ENCODE measurements around the gene PGAP6.
"Not testable (repeated sequence)": the region's sequence is repeated elsewhere in the genome, so short reads cannot be mapped to it uniquely, and the experiment has no call there.

PGAP6 gene

GRCh38 chr16:342455-343213 is 39.1 kb downstream of the PGAP6 start:
- Histone ChIP-seq H3K4me3 (ENCODE audit: low read length) (no peak overlapping the region), H3K27me3 (ENCODE audit: control insufficient read depth, insufficient read depth, low read length) (no peaks in the 10 kb centered on the region), H3K9me3 (ENCODE audit: control insufficient read depth, low read length) (no peaks in the 10 kb centered on the region), H3K36me3 (ENCODE audit: control insufficient read depth, insufficient read depth, low read length) (no peaks in the 10 kb centered on the region), H3K4me1 (ENCODE audit: control insufficient read depth, insufficient read depth, low read length) (peaks cover 15% of the 10 kb centered on the region), H3K9ac (ENCODE audit: low read length) (no peak overlapping the region)

- not testable (repeated sequence) for H3K27me3 ChIP-seq (ENCODE audit: control insufficient read depth, insufficient read depth, low read length); H3K9me3 ChIP-seq (ENCODE audit: control insufficient read depth, low read length); H3K9ac ChIP-seq (ENCODE audit: low read length); H3K4me3 ChIP-seq (ENCODE audit: low read length); H3K36me3 ChIP-seq (ENCODE audit: control insufficient read depth, insufficient read depth, low read length)
- peaks cover 15% of the 10 kb centered on the region for H3K4me1 ChIP-seq (ENCODE audit: control insufficient read depth, insufficient read depth, low read length)
Measured at GRCh38 chr16:341974-342336, 39.8 kb downstream of the PGAP6 start.

- H3K9ac ChIP-seq (ENCODE audit: low read length); H3K4me3 ChIP-seq (ENCODE audit: low read length); H3K36me3 ChIP-seq (ENCODE audit: control insufficient read depth, insufficient read depth, low read length); H3K9me3 ChIP-seq (ENCODE audit: control insufficient read depth, low read length); H3K27me3 ChIP-seq (ENCODE audit: control insufficient read depth, insufficient read depth, low read length): not testable (repeated sequence)
- peaks cover 15% of the 10 kb centered on the region for H3K4me1 ChIP-seq (ENCODE audit: control insufficient read depth, insufficient read depth, low read length)
Measured at GRCh38 chr16:341095-341973, 40.4 kb downstream of the PGAP6 start.

GRCh38 chr16:340370-341091 is 41.2 kb downstream of the PGAP6 start:
- no peaks in the 10 kb centered on the region for H3K27me3 ChIP-seq (ENCODE audit: control insufficient read depth, insufficient read depth, low read length)
- H3K4me3 ChIP-seq (ENCODE audit: low read length): no peak overlapping the region
- H3K36me3 ChIP-seq (ENCODE audit: control insufficient read depth, insufficient read depth, low read length): no peaks in the 10 kb centered on the region
- no peaks in the 10 kb centered on the region for H3K9me3 ChIP-seq (ENCODE audit: control insufficient read depth, low read length)
- no peak overlapping the region for H3K9ac ChIP-seq (ENCODE audit: low read length)
- peaks cover 15% of the 10 kb centered on the region for H3K4me1 ChIP-seq (ENCODE audit: control insufficient read depth, insufficient read depth, low read length)

- Histone ChIP-seq H3K36me3 (ENCODE audit: control insufficient read depth, insufficient read depth, low read length) (no peaks in the 10 kb centered on the region), H3K27me3 (ENCODE audit: control insufficient read depth, insufficient read depth, low read length) (no peaks in the 10 kb centered on the region), H3K9ac (ENCODE audit: low read length) (no peak overlapping the region), H3K4me3 (ENCODE audit: low read length) (no peak overlapping the region), H3K4me1 (ENCODE audit: control insufficient read depth, insufficient read depth, low read length) (peaks cover 15% of the 10 kb centered on the region), H3K9me3 (ENCODE audit: control insufficient read depth, low read length) (no peaks in the 10 kb centered on the region)
Measured at GRCh38 chr16:339680-340079, 42.1 kb downstream of the PGAP6 start.

- no peaks in the 10 kb centered on the region for H3K27me3 ChIP-seq (ENCODE audit: control insufficient read depth, insufficient read depth, low read length)
- H3K9me3 ChIP-seq (ENCODE audit: control insufficient read depth, low read length): no peaks in the 10 kb centered on the region
- H3K4me1 ChIP-seq (ENCODE audit: control insufficient read depth, insufficient read depth, low read length): peaks cover 20% of the 10 kb centered on the region
- H3K9ac ChIP-seq (ENCODE audit: low read length): no peak overlapping the region
- no peaks in the 10 kb centered on the region for H3K36me3 ChIP-seq (ENCODE audit: control insufficient read depth, insufficient read depth, low read length)
- no peak overlapping the region for H3K4me3 ChIP-seq (ENCODE audit: low read length)
Measured at GRCh38 chr16:337975-338575, 43.7 kb downstream of the PGAP6 start.

- peaks cover 20% of the 10 kb centered on the region for H3K4me1 ChIP-seq (ENCODE audit: control insufficient read depth, insufficient read depth, low read length)
- H3K27me3 ChIP-seq (ENCODE audit: control insufficient read depth, insufficient read depth, low read length): no peaks in the 10 kb centered on the region
- no peak overlapping the region for H3K4me3 ChIP-seq (ENCODE audit: low read length)
- H3K9ac ChIP-seq (ENCODE audit: low read length): no peak overlapping the region
- H3K9me3 ChIP-seq (ENCODE audit: control insufficient read depth, low read length): no peaks in the 10 kb centered on the region
- no peaks in the 10 kb centered on the region for H3K36me3 ChIP-seq (ENCODE audit: control insufficient read depth, insufficient read depth, low read length)
Measured at GRCh38 chr16:337437-337836, 44.3 kb downstream of the PGAP6 start.

GRCh38 chr16:336269-336668 is 45.5 kb downstream of the PGAP6 start:
- peaks cover 24% of the 10 kb centered on the region for H3K4me1 ChIP-seq (ENCODE audit: control insufficient read depth, insufficient read depth, low read length)
- no peaks in the 10 kb centered on the region for H3K27me3 ChIP-seq (ENCODE audit: control insufficient read depth, insufficient read depth, low read length)
- no peak overlapping the region for H3K9ac ChIP-seq (ENCODE audit: low read length)
- no peaks in the 10 kb centered on the region for H3K36me3 ChIP-seq (ENCODE audit: control insufficient read depth, insufficient read depth, low read length)
- H3K9me3 ChIP-seq (ENCODE audit: control insufficient read depth, low read length): no peaks in the 10 kb centered on the region
- H3K4me3 ChIP-seq (ENCODE audit: low read length): no peak overlapping the region

- H3K4me1 ChIP-seq (ENCODE audit: control insufficient read depth, insufficient read depth, low read length): peaks cover 17% of the 10 kb centered on the region
- H3K9ac ChIP-seq (ENCODE audit: low read length); H3K4me3 ChIP-seq (ENCODE audit: low read length); H3K27me3 ChIP-seq (ENCODE audit: control insufficient read depth, insufficient read depth, low read length); H3K36me3 ChIP-seq (ENCODE audit: control insufficient read depth, insufficient read depth, low read length); H3K9me3 ChIP-seq (ENCODE audit: control insufficient read depth, low read length): not testable (repeated sequence)
Measured at GRCh38 chr16:334861-335632, 46.7 kb downstream of the PGAP6 start.

- H3K36me3 ChIP-seq (ENCODE audit: control insufficient read depth, insufficient read depth, low read length); H3K9me3 ChIP-seq (ENCODE audit: control insufficient read depth, low read length); H3K4me1 ChIP-seq (ENCODE audit: control insufficient read depth, insufficient read depth, low read length); H3K27me3 ChIP-seq (ENCODE audit: control insufficient read depth, insufficient read depth, low read length); H3K9ac ChIP-seq (ENCODE audit: low read length); H3K4me3 ChIP-seq (ENCODE audit: low read length): not testable (repeated sequence)
Measured at GRCh38 chr16:334164-334832, 47.5 kb downstream of the PGAP6 start.
